Ramos (cell line): Measurements from ENCODE around the gene H19.

Source experiments
- in situ Hi-C: fragments of 300-500 bp; cut with MboI; formaldehyde crosslinking; loops from one replicate; pipeline ENCODE4 v1.14.3; 2022; ENCODE audit warnings: low sequenced_read_pairs; ENCODE audit not compliant: unreplicated experiment

The H19 gene

DNA sequence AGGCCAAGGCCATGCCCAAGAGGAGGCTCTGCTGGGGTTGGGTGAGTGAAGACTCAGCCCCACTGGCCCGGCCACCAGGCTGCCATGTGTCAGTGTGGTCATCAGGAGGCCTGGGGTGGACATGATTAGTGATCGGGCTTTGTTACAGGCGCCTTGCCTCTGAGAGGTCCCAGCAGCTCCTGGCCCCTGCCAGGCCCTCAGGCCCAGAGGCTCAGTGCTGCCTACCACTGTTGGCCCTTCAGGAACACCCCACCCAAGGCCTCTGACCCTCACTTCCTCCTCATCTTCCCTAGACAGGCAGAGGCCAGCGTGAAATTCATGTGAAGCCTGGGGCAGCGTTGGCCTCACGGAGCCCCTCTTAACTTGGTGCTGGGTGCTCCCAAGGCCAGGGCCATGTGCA is 48.3 kb downstream of the H19 start:
- in situ Hi-C loops: no loop called here

DNA sequence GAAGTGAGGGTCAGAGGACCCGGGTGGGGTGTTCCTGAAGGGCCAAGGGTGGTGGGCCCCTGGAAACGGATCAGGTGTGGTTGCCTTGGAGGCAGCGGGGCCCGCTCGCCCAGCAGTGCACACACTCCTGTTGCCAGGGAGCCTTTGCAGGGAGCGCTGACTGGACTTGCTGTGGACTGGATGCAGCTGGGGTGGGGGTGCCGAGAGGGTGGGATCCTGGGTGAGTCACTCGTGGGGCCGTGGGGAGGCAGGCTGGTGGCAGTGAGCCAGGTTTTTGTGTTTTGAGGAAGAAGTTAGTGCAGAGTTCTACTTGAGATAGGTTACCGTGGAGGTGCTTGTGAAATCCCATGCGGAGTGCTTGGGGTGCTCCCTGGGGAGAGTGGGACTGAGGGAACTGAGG is 49.3 kb downstream of the H19 start:
- in situ Hi-C loops: no loop called here

DNA sequence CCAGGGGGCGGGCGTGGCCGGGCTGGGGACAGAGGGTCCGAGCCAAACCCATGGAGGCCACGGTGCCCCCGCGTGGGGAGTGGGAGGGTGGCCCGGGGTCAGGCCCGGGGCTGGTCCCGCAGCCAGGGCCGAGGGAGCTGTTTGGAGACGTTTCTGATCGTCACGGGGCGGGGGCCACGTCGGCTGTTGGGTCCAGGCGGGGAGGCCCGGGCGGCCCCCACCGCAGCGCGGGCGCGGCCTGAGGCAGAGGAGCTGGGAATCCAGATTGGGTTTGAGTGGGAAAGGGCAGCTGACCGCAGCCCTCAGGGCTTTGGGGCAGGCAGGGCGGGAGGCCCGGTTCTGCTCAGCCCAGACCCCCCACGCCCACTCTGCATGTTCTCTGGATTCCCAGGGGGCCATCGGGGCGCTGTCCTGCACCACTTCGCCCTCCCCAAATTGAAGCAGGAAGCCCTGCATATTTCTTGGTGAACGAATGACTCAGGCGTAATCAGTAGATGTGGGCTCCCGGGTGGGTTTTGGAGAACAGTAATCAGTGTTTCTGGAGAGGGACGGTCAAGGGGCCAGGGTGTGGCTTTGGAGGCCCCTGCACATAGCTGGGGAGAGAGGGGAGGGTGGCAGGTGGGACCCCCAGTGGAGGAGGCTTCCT is 49.9 kb downstream of the H19 start:
- in situ Hi-C loops: no loop called here

DNA sequence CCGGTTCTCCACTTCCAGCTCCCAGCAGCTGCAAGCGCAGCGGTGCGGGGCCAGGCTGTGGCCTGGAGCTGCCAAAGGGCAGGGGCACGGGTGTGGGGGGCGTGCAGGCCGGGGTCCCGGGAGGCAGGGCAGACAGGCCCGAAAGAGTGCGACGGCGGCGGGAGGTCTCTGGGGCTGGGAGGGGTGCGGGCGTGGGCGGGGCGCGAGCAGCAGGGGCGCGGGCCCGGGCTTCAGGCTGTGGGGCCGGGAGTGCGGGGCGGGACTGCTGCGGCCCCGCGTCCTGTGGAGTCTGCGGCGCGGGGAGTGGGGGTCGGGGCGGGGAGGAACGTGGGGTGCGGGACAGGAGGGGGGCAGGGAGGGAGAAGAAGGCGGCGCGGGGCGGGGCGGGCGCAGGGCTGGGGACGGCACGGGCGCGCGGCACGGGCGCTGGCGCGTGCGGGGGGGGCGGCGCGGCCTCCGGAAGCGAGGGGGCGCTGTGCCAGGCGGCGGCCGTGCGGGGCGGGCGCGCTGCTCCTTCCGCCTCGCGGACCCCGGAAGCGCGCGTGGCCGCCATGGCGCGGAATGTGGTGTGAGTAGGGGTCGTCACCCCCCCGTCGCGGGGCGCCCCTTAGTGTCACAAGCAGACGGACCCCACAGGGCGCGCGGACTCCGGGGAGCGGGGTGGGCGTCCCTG is 50.7 kb downstream of the H19 start, which contains the start of gene MRPL23:
MRPL23 (plus strand) TSS at position 521 of the 673 bp plus-strand sequence; CDS start at position 552, 31 bp downstream.
- in situ Hi-C loops: no loop called here
